Tibial nerve (tissue), 4 donors: ENCODE measurements around the gene SMLR1.

Experiments
- EP300 ChIP-seq, 2 donors: sonication (generic); formaldehyde crosslinking; IDR thresholded peaks; one replicate each; pipeline ENCODE4 v1.6.1; 2017; ENCODE audit warnings: antibody characterized with exemption in 2 of 2, mild to moderate bottlenecking in 1 of 2
- POLR2A ChIP-seq, 2 donors: fragments of 450-650 bp; IDR thresholded peaks; one replicate each; pipeline ENCODE4 v1.6.1; 2017; ENCODE audit warnings: antibody characterized with exemption in 2 of 2, mild to moderate bottlenecking in 2 of 2, moderate library complexity in 2 of 2
- TF ChIP-seq, protein P1 (sequence below), 5 experiments: fragments of 200-600 bp in 3 of 5; fragments of 450-650 bp in 2 of 5; sonication (generic) in 3 of 5; IDR thresholded peaks; one replicate each; pipeline ENCODE4 v1.5.1; 2016 to 2019; ENCODE audit warnings: antibody characterized with exemption in 5 of 5, mild to moderate bottlenecking in 3 of 5, moderate library complexity in 2 of 5

DNA sequence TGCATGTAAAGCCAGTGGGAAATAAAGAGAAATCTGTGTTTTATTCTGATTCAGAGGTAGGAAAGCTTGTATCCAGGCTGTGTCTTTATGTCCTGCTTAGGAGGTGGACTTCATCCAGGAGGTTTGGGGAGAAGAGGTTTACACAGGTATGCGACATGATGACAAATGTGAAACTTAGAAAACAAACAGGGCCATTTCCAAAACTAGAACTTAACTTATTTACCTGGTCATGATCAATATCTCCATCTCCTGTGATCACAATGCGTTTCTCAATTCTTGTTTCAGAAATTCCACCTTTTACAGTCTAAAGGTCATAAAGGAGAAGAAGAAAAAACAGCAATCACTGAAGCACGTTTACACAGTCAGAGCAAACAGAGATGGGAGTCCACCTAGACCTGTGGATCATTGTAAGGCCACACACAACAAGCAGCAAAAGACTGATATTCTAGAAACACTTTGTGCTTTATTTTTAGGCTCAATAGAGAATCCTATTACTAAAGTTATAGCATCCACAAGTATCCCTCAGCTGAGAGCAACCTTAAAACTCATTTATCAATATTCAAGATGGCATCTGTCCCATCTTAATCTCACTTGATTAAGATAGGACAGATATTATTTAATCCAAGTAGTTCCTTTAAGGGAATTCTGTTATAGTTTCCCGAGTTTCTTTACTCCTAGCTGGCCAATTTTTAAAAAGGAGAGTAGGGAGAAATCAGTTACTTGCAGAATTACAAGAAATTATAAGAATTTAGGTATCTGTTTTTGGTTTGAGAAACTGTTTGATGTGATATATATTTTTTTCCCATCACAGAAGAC lies 36.4 kb downstream of the SMLR1 start:
- TF ChIP-seq, protein P1, sequence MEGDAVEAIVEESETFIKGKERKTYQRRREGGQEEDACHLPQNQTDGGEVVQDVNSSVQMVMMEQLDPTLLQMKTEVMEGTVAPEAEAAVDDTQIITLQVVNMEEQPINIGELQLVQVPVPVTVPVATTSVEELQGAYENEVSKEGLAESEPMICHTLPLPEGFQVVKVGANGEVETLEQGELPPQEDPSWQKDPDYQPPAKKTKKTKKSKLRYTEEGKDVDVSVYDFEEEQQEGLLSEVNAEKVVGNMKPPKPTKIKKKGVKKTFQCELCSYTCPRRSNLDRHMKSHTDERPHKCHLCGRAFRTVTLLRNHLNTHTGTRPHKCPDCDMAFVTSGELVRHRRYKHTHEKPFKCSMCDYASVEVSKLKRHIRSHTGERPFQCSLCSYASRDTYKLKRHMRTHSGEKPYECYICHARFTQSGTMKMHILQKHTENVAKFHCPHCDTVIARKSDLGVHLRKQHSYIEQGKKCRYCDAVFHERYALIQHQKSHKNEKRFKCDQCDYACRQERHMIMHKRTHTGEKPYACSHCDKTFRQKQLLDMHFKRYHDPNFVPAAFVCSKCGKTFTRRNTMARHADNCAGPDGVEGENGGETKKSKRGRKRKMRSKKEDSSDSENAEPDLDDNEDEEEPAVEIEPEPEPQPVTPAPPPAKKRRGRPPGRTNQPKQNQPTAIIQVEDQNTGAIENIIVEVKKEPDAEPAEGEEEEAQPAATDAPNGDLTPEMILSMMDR (IDR thresholded peaks at IDR 0.05), result no peak
- TF ChIP-seq EP300 (IDR thresholded peaks at IDR 0.05) (no peak), POLR2A (IDR thresholded peaks at IDR 0.05) (no peak)
